ENCODE data around the gene CCDC138.

Gene CCDC138

DNA sequence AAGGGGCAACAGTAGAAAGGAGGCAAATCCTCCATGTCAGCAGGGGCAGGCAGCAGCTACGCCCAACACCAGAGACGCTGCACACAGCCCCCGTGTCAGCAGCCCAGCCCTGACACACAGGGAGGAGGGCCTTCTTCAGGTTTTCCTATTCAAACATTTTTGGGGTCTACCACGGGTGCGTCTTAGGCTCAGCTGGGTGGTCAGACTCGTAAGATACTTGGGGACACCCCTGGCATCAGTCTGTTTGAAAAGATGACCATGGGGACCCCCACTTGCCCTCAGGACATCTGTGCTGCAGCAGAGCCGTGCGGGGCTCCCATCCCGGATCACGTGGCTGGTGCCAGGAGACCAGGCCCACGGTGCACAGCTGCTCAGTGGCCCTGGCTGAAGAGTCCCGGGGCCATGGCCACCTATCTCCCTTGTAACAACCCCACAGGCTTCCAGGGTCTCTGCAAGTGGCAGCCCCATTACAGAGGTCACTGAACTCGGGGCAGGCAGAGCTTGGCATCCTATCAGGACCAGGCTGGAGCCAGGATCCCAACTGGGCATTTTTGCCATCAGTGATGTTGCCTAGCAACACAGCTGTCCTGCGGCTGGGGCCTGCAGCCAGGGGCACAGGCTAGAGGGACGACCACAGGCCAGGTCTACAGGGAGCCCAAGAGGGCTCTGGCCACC lies 120.0 kb downstream of the CCDC138 start:
- Histone ChIP-seq H3K9me3 (ENCODE audit: low read depth, low read length) (no peaks in the 10 kb centered on the region), H3K27ac (no peak overlapping the region), H3K4me3 (no peak overlapping the region), H3K9ac (ENCODE audit: insufficient read length) (no peak overlapping the region), H3K36me3 (ENCODE audit: insufficient read depth, low read length) (no peaks in the 10 kb centered on the region)
- no peak for DNase-seq (ENCODE audit: low read depth, low spot score)
- no peak for TF ChIP-seq POLR2AphosphoS5 (IDR thresholded peaks at IDR 0.05; ENCODE audit: borderline replicate concordance, low read depth, low read length)
- no peak for TF ChIP-seq FOXP2 (optimal IDR thresholded peaks at IDR 0.05; ENCODE audit: control extremely low read depth, extremely low read length, insufficient read depth)

DNA sequence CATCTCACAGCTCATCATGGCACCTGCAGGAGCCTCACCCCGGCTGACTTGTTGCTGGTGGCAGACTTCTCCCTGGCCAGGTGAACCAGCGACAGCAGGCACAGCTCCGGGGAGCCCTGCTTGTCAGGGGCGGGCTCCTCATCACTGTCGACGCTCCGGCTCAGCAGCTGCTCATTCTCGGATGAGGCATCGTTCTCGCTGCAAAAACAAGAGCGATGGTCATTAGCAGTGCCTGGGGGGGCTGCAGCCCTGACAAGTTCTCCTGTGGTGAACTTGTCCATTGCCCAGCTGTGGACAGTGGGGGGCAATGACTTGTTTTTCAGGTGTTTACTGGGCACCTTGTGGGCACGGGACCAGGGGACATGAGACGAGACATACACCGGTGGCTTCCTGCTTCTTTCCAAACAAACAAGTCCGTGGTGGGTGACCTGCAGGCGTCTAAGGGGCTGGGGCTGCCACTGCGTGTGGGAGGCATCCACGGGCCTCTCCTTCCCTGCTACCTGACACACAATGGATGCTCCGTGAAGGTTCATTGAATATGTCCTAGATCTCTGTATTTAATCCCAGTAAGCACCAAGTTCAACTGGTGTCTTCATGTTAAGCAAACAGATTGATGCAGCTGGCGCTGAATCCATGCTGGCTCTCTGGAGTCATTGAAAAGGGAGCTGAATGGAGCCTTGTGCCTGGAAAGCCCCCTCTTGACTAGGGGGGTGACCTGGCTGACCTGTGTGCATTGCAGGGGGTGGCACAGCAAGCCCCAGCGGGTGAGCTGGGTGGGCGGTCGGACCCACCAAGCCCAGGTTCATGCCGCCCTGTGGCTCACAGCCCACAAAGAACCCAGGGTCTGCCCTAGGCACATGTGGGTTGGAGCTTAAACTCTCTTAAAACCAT lies 121.5 kb downstream of the CCDC138 start:
- TF ChIP-seq FOXP2 (optimal IDR thresholded peaks at IDR 0.05; ENCODE audit: control extremely low read depth, extremely low read length, insufficient read depth) (no peak), POLR2AphosphoS5 (IDR thresholded peaks at IDR 0.05; ENCODE audit: borderline replicate concordance, low read depth, low read length) (no peak), EZH2 (IDR thresholded peaks at IDR 0.05) (no peak)
- DNase-seq (ENCODE audit: low read depth, low spot score) = no peak
- Histone ChIP-seq H3K27ac (no peak overlapping the region), H3K9ac (ENCODE audit: insufficient read length) (no peak overlapping the region), H3K9me3 (ENCODE audit: low read depth, low read length) (no peaks in the 10 kb centered on the region), H3K4me3 (no peak overlapping the region), H3K36me3 (ENCODE audit: insufficient read depth, low read length) (no peaks in the 10 kb centered on the region)

DNA sequence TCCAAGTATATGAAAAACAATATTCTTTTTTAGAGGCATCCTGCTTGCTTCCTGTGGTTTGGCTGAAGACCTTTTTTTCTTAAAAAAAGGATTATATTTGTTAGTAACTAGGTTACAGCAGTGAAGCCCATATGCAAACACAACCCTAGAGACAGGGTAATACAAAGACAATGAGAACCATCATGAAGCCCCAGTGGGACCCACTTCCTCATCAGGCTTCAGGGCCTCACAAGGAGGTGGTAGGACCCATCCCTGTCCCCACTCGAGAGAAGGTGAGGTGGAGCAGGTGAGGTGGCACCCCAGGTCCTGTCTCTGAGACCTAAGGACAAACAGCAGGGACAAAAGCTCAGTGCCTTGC lies 122.1 kb downstream of the CCDC138 start:
- no peak overlapping the region for H3K4me3 ChIP-seq
- no peak overlapping the region for H3K27ac ChIP-seq
- H3K9ac ChIP-seq (ENCODE audit: insufficient read length) = no peak overlapping the region
- no peaks in the 10 kb centered on the region for H3K36me3 ChIP-seq (ENCODE audit: insufficient read depth, low read length)
- DNase-seq (ENCODE audit: low read depth, low spot score) = no peak
- TF ChIP-seq EZH2 (IDR thresholded peaks at IDR 0.05) (no peak), POLR2AphosphoS5 (IDR thresholded peaks at IDR 0.05; ENCODE audit: borderline replicate concordance, low read depth, low read length) (no peak)
- no peaks in the 10 kb centered on the region for H3K9me3 ChIP-seq (ENCODE audit: low read depth, low read length)

- no peaks in the 10 kb centered on the region for H3K36me3 ChIP-seq (ENCODE audit: insufficient read depth, low read length)
- no peak overlapping the region for H3K9ac ChIP-seq (ENCODE audit: insufficient read length)
- DNase-seq (ENCODE audit: low read depth, low spot score) = no peak
- TF ChIP-seq FOXP2 (optimal IDR thresholded peaks at IDR 0.05; ENCODE audit: control extremely low read depth, extremely low read length, insufficient read depth) = no peak
- no peak for TF ChIP-seq POLR2AphosphoS5 (IDR thresholded peaks at IDR 0.05; ENCODE audit: borderline replicate concordance, low read depth, low read length)
- no peak for TF ChIP-seq EZH2 (IDR thresholded peaks at IDR 0.05)
- no peak overlapping the region for H3K27ac ChIP-seq
- H3K9me3 ChIP-seq (ENCODE audit: low read depth, low read length) = no peaks in the 10 kb centered on the region
- H3K4me3 ChIP-seq = no peak overlapping the region
Observed at GRCh38 chr2:108909275-108909823, 122.8 kb downstream of the CCDC138 start.

- TF ChIP-seq EZH2 (IDR thresholded peaks at IDR 0.05) (no peak), FOXP2 (optimal IDR thresholded peaks at IDR 0.05; ENCODE audit: control extremely low read depth, extremely low read length, insufficient read depth) (no peak), POLR2AphosphoS5 (IDR thresholded peaks at IDR 0.05; ENCODE audit: borderline replicate concordance, low read depth, low read length) (no peak)
- H3K27ac ChIP-seq = no peak overlapping the region
- H3K36me3 ChIP-seq (ENCODE audit: insufficient read depth, low read length) = no peaks in the 10 kb centered on the region
- H3K4me3 ChIP-seq = no peak overlapping the region
- DNase-seq (ENCODE audit: low read depth, low spot score) = no peak
- no peaks in the 10 kb centered on the region for H3K9me3 ChIP-seq (ENCODE audit: low read depth, low read length)
- H3K9ac ChIP-seq (ENCODE audit: insufficient read length) = no peak overlapping the region
Observed at GRCh38 chr2:108910011-108910431, 123.5 kb downstream of the CCDC138 start.

DNA sequence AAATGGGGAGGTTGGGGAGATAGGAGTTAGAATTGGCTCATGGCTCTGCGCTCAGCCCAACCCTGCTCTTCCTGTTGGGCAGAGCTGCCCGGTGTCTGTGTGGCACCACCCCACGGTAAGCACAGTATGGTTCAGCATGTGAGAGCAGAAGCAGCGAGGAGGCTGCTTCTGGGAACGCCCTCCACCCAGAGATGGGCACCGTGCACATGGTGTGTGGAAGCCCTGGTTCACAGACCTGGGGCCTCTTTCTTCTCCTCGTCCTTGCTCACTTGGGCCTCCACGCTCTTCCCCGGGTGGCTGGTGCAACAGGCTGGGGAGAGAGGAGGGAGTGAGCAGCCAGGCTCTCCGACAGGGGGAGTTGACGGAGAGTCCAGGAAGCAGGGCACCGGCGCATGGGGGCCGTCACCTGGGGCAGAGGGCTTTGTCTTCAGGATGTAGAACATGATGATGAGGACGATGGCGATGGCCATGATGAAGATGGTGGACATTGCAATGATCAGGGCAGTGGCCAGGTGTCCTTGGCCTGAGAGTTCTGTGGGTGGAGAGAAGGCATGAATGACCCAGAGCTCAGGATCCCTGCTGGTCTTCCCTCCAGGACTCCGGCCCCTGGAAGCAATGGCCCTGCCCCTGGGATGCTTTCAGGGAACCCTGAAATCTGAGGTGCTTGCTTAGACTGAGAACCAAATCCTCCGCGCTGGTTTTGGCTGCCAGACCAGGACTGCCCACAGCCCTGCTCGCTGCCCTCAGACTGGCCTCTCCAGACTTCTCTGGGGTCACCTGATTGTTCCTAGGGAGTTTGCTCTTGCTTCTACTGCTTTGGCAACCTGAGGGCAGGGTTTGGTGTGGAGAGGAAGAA lies 124.2 kb downstream of the CCDC138 start:
- no peak overlapping the region for H3K27ac ChIP-seq
- H3K36me3 ChIP-seq (ENCODE audit: insufficient read depth, low read length) = no peaks in the 10 kb centered on the region
- no peak overlapping the region for H3K4me3 ChIP-seq
- no peaks in the 10 kb centered on the region for H3K9me3 ChIP-seq (ENCODE audit: low read depth, low read length)
- no peak for DNase-seq (ENCODE audit: low read depth, low spot score)
- no peak overlapping the region for H3K9ac ChIP-seq (ENCODE audit: insufficient read length)
- TF ChIP-seq EZH2 (IDR thresholded peaks at IDR 0.05) = no peak
- TF ChIP-seq POLR2AphosphoS5 (IDR thresholded peaks at IDR 0.05; ENCODE audit: borderline replicate concordance, low read depth, low read length) = no peak
- TF ChIP-seq FOXP2 (optimal IDR thresholded peaks at IDR 0.05; ENCODE audit: control extremely low read depth, extremely low read length, insufficient read depth) = no peak

DNA sequence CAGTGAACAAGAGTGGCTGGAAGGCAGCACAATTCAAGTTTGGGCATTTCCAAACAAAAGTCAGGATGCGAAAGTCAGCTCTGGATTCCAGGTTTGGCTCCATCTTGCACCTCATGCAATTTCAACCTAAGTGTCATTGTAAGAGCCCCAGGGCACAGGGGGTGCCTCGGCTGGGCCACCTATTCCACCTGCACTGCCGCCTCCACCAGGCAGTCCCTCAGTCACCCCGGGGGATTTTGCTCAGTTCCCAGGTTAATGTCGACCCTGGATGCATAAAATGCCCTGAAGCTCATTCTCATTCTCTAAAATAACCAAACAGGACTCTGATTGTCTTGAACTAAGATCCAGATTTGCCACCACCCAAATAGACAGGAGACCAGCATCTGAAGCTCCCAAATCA lies 124.8 kb downstream of the CCDC138 start:
- Histone ChIP-seq H3K9me3 (ENCODE audit: low read depth, low read length) (no peaks in the 10 kb centered on the region), H3K27ac (no peak overlapping the region), H3K36me3 (ENCODE audit: insufficient read depth, low read length) (no peaks in the 10 kb centered on the region), H3K9ac (ENCODE audit: insufficient read length) (no peak overlapping the region), H3K4me3 (no peak overlapping the region)
- TF ChIP-seq EZH2 (IDR thresholded peaks at IDR 0.05) = no peak
- no peak for TF ChIP-seq FOXP2 (optimal IDR thresholded peaks at IDR 0.05; ENCODE audit: control extremely low read depth, extremely low read length, insufficient read depth)
- TF ChIP-seq POLR2AphosphoS5 (IDR thresholded peaks at IDR 0.05; ENCODE audit: borderline replicate concordance, low read depth, low read length) = no peak
- no peak for DNase-seq (ENCODE audit: low read depth, low spot score)

Measured in SK-N-MC (cell line).